Kasumi-1 (cell line): ENCODE measurements around the gene PRDX4.
"Not testable (repeated sequence)": the region's sequence is repeated elsewhere in the genome, so short reads cannot be mapped to it uniquely, and the experiment has no call there.

Experiments used
- DNase-seq, 2 experiments: peaks; one replicate each; lab custom pipeline; 2025; lab: John Stamatoyannopoulos, UW

The PRDX4 gene

GRCh38 chrX:23673108-23673507 lies 5.8 kb downstream of the PRDX4 start:
- DNase-seq: no peak

- not testable (repeated sequence) for DNase-seq
Observed at GRCh38 chrX:23676486-23676885, 9.2 kb downstream of the PRDX4 start.

GRCh38 chrX:23692166-23692565 lies 24.9 kb downstream of the PRDX4 start:
- DNase-seq: no peak

- DNase-seq: peak; percentile 16 to 39
Observed at GRCh38 chrX:23694606-23695005, 27.3 kb downstream of the PRDX4 start.

- DNase-seq: peak; percentile 67 to 74
Observed at GRCh38 chrX:23699636-23700194, 32.4 kb downstream of the PRDX4 start.

- DNase-seq: no peak
Observed at GRCh38 chrX:23704673-23705206, 37.4 kb downstream of the PRDX4 start.

GRCh38 chrX:23705235-23705634 lies 37.9 kb downstream of the PRDX4 start:
- no peak for DNase-seq

GRCh38 chrX:23720117-23720677 lies 52.9 kb downstream of the PRDX4 start:
- DNase-seq: no peak

GRCh38 chrX:23726191-23726590 lies 58.9 kb downstream of the PRDX4 start:
- peak; percentile 52 to 66 for DNase-seq

GRCh38 chrX:23727206-23727605 lies 59.9 kb downstream of the PRDX4 start:
- peak in 1 of 2 experiments; percentile 36 for DNase-seq

GRCh38 chrX:23729214-23729613 lies 61.9 kb downstream of the PRDX4 start:
- no peak for DNase-seq

GRCh38 chrX:23731951-23732350 lies 64.7 kb downstream of the PRDX4 start:
- no peak for DNase-seq

- no peak for DNase-seq
Observed at GRCh38 chrX:23732704-23733103, 65.4 kb downstream of the PRDX4 start.
